Loucy (cell line): ENCODE data around the gene LDAH.

Experiments used
- H2AFZ ChIP-seq: fragments of 200-600 bp; sonication (generic); 2 replicates; pipeline ENCODE4 v1.6.0; 2016; ENCODE audit warnings: antibody characterized with exemption, mild to moderate bottlenecking, low read length, moderate library complexity
- H3F3A ChIP-seq: fragments of 200-600 bp; 2 replicates; pipeline ENCODE4 v1.6.0; 2016; ENCODE audit warnings: antibody characterized with exemption, low read depth, mild to moderate bottlenecking
- H3K27me3 ChIP-seq: fragments of 200-600 bp; sonication (generic); 2 replicates; pipeline ENCODE4 v1.6.1; 2014; ENCODE audit warnings: low read length, mild to moderate bottlenecking; ENCODE audit not compliant: insufficient read depth, poor library complexity, severe bottlenecking
- H3K36me3 ChIP-seq: fragments of 200-600 bp; sonication (generic); 2 replicates; pipeline ENCODE4 v1.6.1; 2016; ENCODE audit warnings: low read length; ENCODE audit not compliant: insufficient read depth
- H3K4me1 ChIP-seq: fragments of 200-600 bp; sonication (generic); 2 replicates; pipeline ENCODE4 v1.5.1; 2014; ENCODE audit warnings: low read length, mild to moderate bottlenecking; ENCODE audit not compliant: insufficient read depth, poor library complexity, severe bottlenecking
- H3K4me2 ChIP-seq: fragments of 200-600 bp; sonication (generic); 2 replicates; pipeline ENCODE4 v1.6.0; 2014; ENCODE audit warnings: antibody characterized with exemption, low read length, low read depth, mild to moderate bottlenecking; ENCODE audit not compliant: poor library complexity, severe bottlenecking
- H3K4me3 ChIP-seq: fragments of 200-600 bp; sonication (generic); 2 replicates; pipeline ENCODE4 v1.5.1; 2014; ENCODE audit warnings: low read length, mild to moderate bottlenecking, mixed read lengths; ENCODE audit not compliant: poor library complexity, severe bottlenecking
- H3K79me2 ChIP-seq: fragments of 200-600 bp; sonication (generic); 2 replicates; pipeline ENCODE4 v1.6.1; 2014; ENCODE audit warnings: low read length; ENCODE audit not compliant: insufficient read depth
- H3K9ac ChIP-seq: fragments of 200-600 bp; sonication (generic); 2 replicates; pipeline ENCODE4 v1.6.0; 2014; ENCODE audit warnings: mild to moderate bottlenecking, low read depth, low read length, moderate library complexity; ENCODE audit not compliant: poor library complexity, severe bottlenecking
- H3K9me2 ChIP-seq: fragments of 200-600 bp; sonication (generic); replicated peaks from 2 replicates; pipeline ENCODE4 v1.6.1; 2016; ENCODE audit warnings: low read depth, low read length, mixed read lengths
- H3K9me3 ChIP-seq: fragments of 200-600 bp; sonication (generic); 2 replicates; pipeline ENCODE4 v1.6.1; 2014; ENCODE audit warnings: mild to moderate bottlenecking, antibody characterized with exemption, low read length, low read depth; ENCODE audit not compliant: insufficient read depth
- H4K20me1 ChIP-seq: fragments of 200-600 bp; sonication (generic); 2 replicates; pipeline ENCODE4 v1.6.0; 2014; ENCODE audit warnings: antibody characterized with exemption, low read length, mild to moderate bottlenecking; ENCODE audit not compliant: insufficient read depth, poor library complexity, severe bottlenecking
- CTCF ChIP-seq: fragments of 200-600 bp; sonication (generic); conservative IDR thresholded peaks from 2 replicates; pipeline ENCODE4 v1.5.1; 2014; ENCODE audit warnings: mild to moderate bottlenecking, antibody characterized with exemption, low read length
- EZH2phosphoT487 ChIP-seq: fragments of 200-600 bp; IDR thresholded peaks from 2 replicates; pipeline ENCODE4 v1.6.1; 2018; ENCODE audit warnings: antibody characterized with exemption, mild to moderate bottlenecking, moderate library complexity, borderline replicate concordance

LDAH gene

GRCh38 chr2:20755132-20755800 lies 67.6 kb downstream of the LDAH start:
- no peaks in the 10 kb centered on the region for H3K36me3 ChIP-seq

GRCh38 chr2:20752293-20752692 lies 70.6 kb downstream of the LDAH start:
- Histone ChIP-seq H3K79me2 (no peaks in the 10 kb centered on the region), H3K36me3 (no peaks in the 10 kb centered on the region), H4K20me1 (no peaks in the 10 kb centered on the region), H3K4me2 (no peak overlapping the region), H3K4me1 (no peaks in the 10 kb centered on the region), H3F3A (no peaks in the 10 kb centered on the region), H3K27me3 (no peaks in the 10 kb centered on the region), H2AFZ (no peak overlapping the region), H3K9me3 (no peaks in the 10 kb centered on the region), H3K9me2 (no peaks in the 10 kb centered on the region), H3K9ac (no peak overlapping the region), H3K4me3 (no peak overlapping the region)
- TF ChIP-seq EZH2phosphoT487 (no peak), CTCF (no peak)

More at GRCh38 chr2:20755132-20755800, 67.6 kb downstream of the LDAH start:
- H3K9ac ChIP-seq = no peak overlapping the region
- no peaks in the 10 kb centered on the region for H3K9me3 ChIP-seq
- no peak overlapping the region for H3K4me2 ChIP-seq
- H3K4me1 ChIP-seq = no peaks in the 10 kb centered on the region
- no peaks in the 10 kb centered on the region for H3K27me3 ChIP-seq
- H3K9me2 ChIP-seq = no peaks in the 10 kb centered on the region
- H2AFZ ChIP-seq = no peak overlapping the region
- no peaks in the 10 kb centered on the region for H3K79me2 ChIP-seq
- no peak overlapping the region for H3K4me3 ChIP-seq
- H3F3A ChIP-seq = no peaks in the 10 kb centered on the region
- TF ChIP-seq CTCF (peak; percentile 44), EZH2phosphoT487 (no peak)
- H4K20me1 ChIP-seq = no peaks in the 10 kb centered on the region

- Histone ChIP-seq H4K20me1 (no peaks in the 10 kb centered on the region), H3K9me2 (no peaks in the 10 kb centered on the region), H3K4me1 (peaks cover 3% of the 10 kb centered on the region), H3K4me2 (no peak overlapping the region), H3K36me3 (no peaks in the 10 kb centered on the region), H3K9me3 (no peaks in the 10 kb centered on the region), H3K27me3 (no peaks in the 10 kb centered on the region), H3F3A (no peaks in the 10 kb centered on the region), H3K9ac (no peak overlapping the region), H3K79me2 (no peaks in the 10 kb centered on the region), H3K4me3 (no peak overlapping the region), H2AFZ (no peak overlapping the region)
- no peak for TF ChIP-seq EZH2phosphoT487
- TF ChIP-seq CTCF = no peak
Measured at GRCh38 chr2:20747317-20747716, 75.6 kb downstream of the LDAH start.
